Colonic mucosa (tissue), 4 donors: Measurements from ENCODE around the gene EREG. TPM values are rescaled to one million over a fixed set of nuclear protein-coding genes. Genes with fewer than 3 reads are reported as not detected.

Source experiments
- DNase-seq: peaks from one replicate; pipeline ENCODE4 v3.0.0-alpha.2; 2020
- H3K27ac ChIP-seq: fragments of 200-600 bp; one replicate; pipeline ENCODE4 v1.8.0; 2021
- H3K27me3 ChIP-seq: fragments of 200-600 bp; one replicate; pipeline ENCODE4 v1.8.0; 2021
- H3K36me3 ChIP-seq: fragments of 200-600 bp; one replicate; pipeline ENCODE4 v1.8.0; 2021
- H3K4me1 ChIP-seq: fragments of 200-600 bp; one replicate; pipeline ENCODE4 v1.8.0; 2021; ENCODE audit warnings: mild to moderate bottlenecking
- H3K4me3 ChIP-seq: fragments of 200-600 bp; one replicate; pipeline ENCODE4 v1.8.0; 2021
- H3K9ac ChIP-seq, 2 donors: one replicate each; pipeline ENCODE4 v1.7.0; 2013; ENCODE audit warnings: control low read depth in 2 of 2, low read depth in 2 of 2, low read length in 2 of 2
- H3K9me3 ChIP-seq: fragments of 200-600 bp; one replicate; pipeline ENCODE4 v1.8.0; 2021
- CTCF ChIP-seq: fragments of 200-600 bp; IDR thresholded peaks from one replicate; pipeline ENCODE4 v1.8.0; 2022; ENCODE audit warnings: antibody characterized with exemption, mild to moderate bottlenecking
- intact Hi-C: fragments of 100-400 bp; cut with DNase I; formaldehyde crosslinking; loops from one replicate; pipeline ENCODE4 v1.14.1; 2022
- total RNA-seq, 2 donors: library from RNA; stranded (reverse); fragmentation: NEBNext Ultra II Directional in 1 of 2; extraction: Animal tissue kit (Norgen Biotek cat#: 25700) in 1 of 2; gene quantifications; one replicate each; pipeline ENCODE4 v1.2.1, GENCODE V29; 2021
- donor health status: healthy.
- donor health status: DM: no; HTN: no; CAD: no.
- donor health status: DM: no; HTN: no; CAD: no.

EREG gene, protein sequence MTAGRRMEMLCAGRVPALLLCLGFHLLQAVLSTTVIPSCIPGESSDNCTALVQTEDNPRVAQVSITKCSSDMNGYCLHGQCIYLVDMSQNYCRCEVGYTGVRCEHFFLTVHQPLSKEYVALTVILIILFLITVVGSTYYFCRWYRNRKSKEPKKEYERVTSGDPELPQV
- total RNA-seq, result 1 to 10 TPM; 2.4 to 3.5 TPM

DNA sequence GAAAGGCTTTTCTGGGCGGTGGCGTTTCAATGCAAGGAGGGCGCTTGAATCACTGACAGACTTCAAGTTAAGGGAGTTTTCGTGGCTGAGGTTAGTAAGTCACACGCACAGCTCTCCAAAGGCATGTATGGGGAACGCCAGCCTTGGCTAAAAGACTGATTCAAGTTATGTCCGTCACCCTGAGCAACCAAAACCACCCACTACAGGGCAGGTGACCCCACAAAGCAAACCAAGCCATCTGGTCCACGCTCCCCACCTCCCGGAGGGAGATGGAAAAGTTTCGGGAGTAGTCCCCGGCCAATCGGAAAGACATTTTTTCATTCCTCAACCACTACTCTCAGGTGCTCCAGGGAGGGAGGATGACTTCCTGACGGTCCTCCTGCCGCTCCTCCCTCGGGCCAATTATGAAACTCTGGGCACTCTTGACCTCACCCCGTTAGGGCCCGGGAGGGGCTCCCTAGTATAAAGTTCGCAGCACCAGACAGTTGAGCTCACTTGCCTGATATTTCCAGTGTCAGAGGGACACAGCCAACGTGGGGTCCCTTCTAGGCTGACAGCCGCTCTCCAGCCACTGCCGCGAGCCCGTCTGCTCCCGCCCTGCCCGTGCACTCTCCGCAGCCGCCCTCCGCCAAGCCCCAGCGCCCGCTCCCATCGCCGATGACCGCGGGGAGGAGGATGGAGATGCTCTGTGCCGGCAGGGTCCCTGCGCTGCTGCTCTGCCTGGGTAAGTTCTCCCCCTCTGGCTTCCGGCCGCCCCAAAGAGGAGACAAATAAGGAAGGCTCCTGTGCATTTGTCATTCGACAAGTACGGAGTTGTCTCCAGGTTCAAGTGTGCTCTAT is at the start of gene EREG:
EREG (plus strand) TSS at position 494 of the 840 bp plus-strand sequence; CDS start at position 658, 164 bp downstream.
- Histone ChIP-seq H3K9ac (peak within 1 kb of the TSS; percentile 40 to 70), H3K4me3 (peak within 1 kb of the TSS; percentile 41), H3K27me3 (no peaks in the 10 kb centered on the region), H3K9me3 (no peaks in the 10 kb centered on the region), H3K36me3 (no peaks in the 10 kb centered on the region), H3K4me1 (no peaks in the 10 kb centered on the region), H3K27ac (no peak within 1 kb of the TSS)
- DNase-seq, result peak; percentile 42
- intact Hi-C loops, result no loop called here
- TF ChIP-seq CTCF, result no peak

DNA sequence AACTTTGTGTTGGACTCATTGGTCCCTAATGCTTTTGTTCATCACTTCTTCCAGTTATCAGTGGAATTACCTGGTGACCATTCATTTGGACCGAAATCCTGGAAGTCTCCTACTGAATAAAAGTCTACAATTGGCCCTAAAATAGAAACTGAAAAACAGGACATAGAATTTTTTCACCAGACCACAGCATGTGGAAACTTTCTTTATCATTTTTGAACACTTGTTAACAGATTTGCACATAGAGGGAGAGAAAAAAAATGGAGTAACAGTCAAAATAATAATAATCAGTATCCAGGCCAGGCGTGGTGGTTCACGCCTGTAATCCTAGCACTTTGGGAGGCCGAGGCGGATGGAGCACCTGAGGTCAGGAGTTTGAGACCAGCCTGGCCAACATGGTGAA is 49.6 kb upstream of the EREG start:
- no peaks in the 10 kb centered on the region for H3K36me3 ChIP-seq
- H3K9ac ChIP-seq, result no peak overlapping the region
- no peak overlapping the region for H3K27ac ChIP-seq
- no peak for TF ChIP-seq CTCF
- H3K4me1 ChIP-seq, result no peaks in the 10 kb centered on the region
- intact Hi-C loops, result no loop called here
- H3K27me3 ChIP-seq, result no peaks in the 10 kb centered on the region
- H3K9me3 ChIP-seq, result no peaks in the 10 kb centered on the region
- no peak overlapping the region for H3K4me3 ChIP-seq
- DNase-seq, result no peak

DNA sequence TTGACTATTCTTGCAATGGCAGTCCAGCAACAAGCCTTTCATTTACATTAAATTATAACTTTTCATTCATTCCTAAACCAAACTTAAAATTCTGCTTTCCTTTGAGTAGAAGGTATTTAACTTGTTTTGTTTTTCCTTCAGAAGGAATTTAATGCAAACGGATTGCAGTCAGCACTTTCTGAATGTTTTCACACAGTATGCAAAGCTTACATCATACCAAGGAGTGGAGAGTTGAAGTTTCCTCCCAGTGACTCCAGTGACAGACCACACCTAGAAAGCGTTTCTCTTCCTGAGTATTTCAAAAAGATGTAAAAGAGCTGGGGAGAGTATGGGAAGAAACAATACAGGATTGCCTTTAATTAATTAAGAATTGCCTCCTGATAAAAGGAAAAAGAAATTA is 48.5 kb upstream of the EREG start:
- Histone ChIP-seq H3K4me3 (no peak overlapping the region), H3K9ac (no peak overlapping the region), H3K4me1 (peaks cover 3% of the 10 kb centered on the region), H3K36me3 (no peaks in the 10 kb centered on the region), H3K9me3 (no peaks in the 10 kb centered on the region), H3K27ac (no peak overlapping the region), H3K27me3 (no peaks in the 10 kb centered on the region)
- no peak for TF ChIP-seq CTCF
- DNase-seq, result no peak
- intact Hi-C loops, result no loop called here

GRCh38 chr4:74317616-74318246 is 47.2 kb upstream of the EREG start:
- TF ChIP-seq CTCF, result no peak
- Histone ChIP-seq H3K4me3 (no peak overlapping the region), H3K9ac (no peak overlapping the region), H3K27me3 (no peaks in the 10 kb centered on the region), H3K9me3 (no peaks in the 10 kb centered on the region), H3K36me3 (no peaks in the 10 kb centered on the region), H3K4me1 (peaks cover 3% of the 10 kb centered on the region), H3K27ac (no peak overlapping the region)
- no peak for DNase-seq
- intact Hi-C loops, result no loop called here

DNA sequence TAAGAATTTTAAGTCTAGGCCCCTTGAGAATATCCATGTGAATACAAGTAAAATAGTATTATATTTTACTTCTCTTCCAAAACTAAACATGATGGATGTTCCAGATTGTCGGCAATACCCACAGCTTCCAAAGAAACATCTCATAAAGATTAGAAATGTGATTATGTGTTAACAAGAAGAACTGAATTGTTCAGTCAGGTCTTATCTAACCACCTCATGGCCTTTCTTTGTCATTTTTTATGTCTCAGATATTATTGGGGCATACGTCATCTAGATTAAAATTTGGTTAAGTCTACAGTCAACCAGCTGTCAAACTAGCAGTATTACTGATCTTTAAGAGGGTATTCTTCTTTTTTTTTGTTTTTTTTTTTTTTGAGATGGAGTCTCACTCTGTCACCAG is 46.7 kb upstream of the EREG start:
- H3K9me3 ChIP-seq, result no peaks in the 10 kb centered on the region
- no peak for DNase-seq
- intact Hi-C loops, result no loop called here
- H3K4me1 ChIP-seq, result peaks cover 3% of the 10 kb centered on the region
- no peaks in the 10 kb centered on the region for H3K36me3 ChIP-seq
- H3K4me3 ChIP-seq, result no peak overlapping the region
- H3K9ac ChIP-seq, result no peak overlapping the region
- no peaks in the 10 kb centered on the region for H3K27me3 ChIP-seq
- TF ChIP-seq CTCF, result no peak
- no peak overlapping the region for H3K27ac ChIP-seq
